ENCODE data around the gene ACKR1. TPM values are rescaled to one million over a fixed set of nuclear protein-coding genes. Genes with fewer than 3 reads are reported as not detected.
A peak's percentile ranks its signal among the peaks of the same experiment; 100 is the strongest.

ACKR1 gene
- total RNA-seq, 1 experiment from 2014 or later: not detected

- DNase-seq (ENCODE audit: extremely low read depth, low read depth): no peak
These were observed 17.6 kb upstream of the ACKR1 start for GRCh38 chr1:159187033-159187432.

GRCh38 chr1:159187647-159188374, 16.9 kb upstream of the ACKR1 start:
- DNase-seq (ENCODE audit: extremely low read depth, low read depth): no peak

DNA sequence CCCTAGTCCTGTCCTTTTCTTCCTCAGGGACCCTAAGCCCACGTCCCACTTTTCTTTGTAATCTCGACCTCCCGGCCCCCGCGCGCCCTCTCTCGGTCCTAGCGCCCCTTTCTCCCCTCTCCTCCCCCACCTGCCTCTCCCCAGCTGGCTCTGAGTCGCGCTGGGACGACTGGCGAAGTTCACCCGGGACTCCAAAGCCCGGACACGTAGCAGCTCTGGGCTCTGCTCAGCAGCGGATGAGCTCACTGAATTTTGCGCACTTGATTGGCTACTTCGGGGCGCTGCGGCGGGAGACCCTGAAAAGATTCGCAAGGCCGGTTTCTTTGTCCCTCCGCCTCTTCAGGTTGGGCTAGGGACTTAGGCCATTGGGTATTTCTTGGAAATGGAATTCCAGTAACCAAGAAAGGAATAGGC, 16.3 kb upstream of the ACKR1 start:
- peak; percentile 9 for DNase-seq (ENCODE audit: extremely low read depth, low read depth)

- DNase-seq (ENCODE audit: extremely low read depth, low read depth): no peak
These were observed 14.2 kb upstream of the ACKR1 start for GRCh38 chr1:159190441-159190840.

GRCh38 chr1:159196543-159196942, 8.1 kb upstream of the ACKR1 start:
- no peak for DNase-seq (ENCODE audit: extremely low read depth, low read depth)

GRCh38 chr1:159197561-159198557, 6.8 kb upstream of the ACKR1 start:
- peak; percentile 73 for DNase-seq (ENCODE audit: extremely low read depth, low read depth)

DNA sequence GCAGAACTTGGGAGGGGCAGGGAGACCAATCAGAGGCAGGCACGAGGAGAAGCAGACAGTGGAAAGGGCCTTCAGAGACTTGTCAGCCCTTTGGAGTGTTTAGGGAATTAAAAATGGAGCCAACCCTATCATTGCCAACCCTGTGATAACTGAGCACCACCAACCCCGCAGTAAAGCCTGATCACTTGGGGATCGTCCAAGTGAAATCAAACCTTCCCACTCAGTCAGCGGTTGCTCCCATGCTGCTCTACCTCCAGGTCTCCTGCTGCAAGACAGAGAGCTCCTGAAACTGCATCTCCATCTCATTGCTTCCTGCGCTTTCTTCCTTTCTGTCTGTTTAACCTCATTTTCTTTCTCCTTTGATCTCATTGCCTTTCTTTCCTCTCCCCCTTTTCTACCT, 4.8 kb upstream of the ACKR1 start:
- DNase-seq (ENCODE audit: extremely low read depth, low read depth): no peak

DNA sequence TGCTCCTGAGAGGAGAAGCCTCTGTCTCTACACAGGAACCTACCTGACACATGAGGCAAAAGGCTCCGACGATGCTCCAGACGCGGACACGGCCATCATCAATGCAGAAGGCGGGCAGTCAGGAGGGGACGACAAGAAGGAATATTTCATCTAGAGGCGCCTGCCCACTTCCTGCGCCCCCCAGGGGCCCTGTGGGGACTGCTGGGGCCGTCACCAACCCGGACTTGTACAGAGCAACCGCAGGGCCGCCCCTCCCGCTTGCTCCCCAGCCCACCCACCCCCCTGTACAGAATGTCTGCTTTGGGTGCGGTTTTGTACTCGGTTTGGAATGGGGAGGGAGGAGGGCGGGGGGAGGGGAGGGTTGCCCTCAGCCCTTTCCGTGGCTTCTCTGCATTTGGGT, 3.9 kb upstream of the ACKR1 start:
- no peak for DNase-seq (ENCODE audit: extremely low read depth, low read depth)

DNA sequence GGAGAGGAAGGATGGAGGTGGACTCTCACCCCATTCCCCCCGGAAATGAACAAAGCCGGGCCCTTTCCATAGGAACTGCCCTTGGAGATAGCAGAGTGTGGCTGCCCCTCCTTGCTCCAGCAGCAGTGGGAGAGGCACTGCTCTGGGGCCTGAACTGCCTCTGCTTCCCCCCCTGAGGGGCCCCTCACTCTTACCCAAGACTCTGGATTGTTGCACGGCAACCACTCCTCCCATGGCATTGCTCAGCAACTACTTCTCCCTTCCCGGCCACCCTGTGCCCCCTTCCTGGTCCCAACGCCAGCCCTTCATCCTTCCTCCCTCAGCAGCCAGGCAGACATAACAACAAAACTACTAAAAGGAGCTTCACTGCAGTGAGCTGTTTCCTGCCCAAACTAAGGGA, 3.0 kb upstream of the ACKR1 start:
- no peak for DNase-seq (ENCODE audit: extremely low read depth, low read depth)

DNA sequence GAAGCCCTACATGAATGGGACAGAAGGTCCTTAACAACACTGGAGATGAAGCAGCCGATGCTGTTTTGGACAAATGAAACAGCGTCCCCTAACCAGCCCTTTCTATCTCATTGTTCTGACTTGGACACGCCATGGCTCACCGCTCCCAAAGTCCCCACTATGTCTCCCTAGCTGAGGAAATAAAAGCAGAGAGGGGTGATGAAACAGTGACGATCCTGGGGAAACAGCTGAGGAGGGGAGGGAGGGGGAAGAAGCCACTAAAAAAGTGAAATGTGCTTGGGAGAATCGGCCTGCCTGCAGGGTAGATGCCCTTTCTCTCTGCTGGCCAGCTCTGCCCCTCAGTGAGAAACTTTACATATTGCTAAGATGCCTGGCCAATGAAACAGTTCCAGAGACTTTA, 1.1 kb upstream of the ACKR1 start:
- DNase-seq (ENCODE audit: extremely low read depth, low read depth): no peak

DNA sequence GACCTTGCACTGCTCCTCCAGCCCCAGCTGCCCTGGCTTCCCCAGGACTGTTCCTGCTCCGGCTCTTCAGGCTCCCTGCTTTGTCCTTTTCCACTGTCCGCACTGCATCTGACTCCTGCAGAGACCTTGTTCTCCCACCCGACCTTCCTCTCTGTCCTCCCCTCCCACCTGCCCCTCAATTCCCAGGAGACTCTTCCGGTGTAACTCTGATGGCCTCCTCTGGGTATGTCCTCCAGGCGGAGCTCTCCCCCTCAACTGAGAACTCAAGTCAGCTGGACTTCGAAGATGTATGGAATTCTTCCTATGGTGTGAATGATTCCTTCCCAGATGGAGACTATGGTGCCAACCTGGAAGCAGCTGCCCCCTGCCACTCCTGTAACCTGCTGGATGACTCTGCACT, 550 bp downstream of the ACKR1 start:
- no peak for DNase-seq (ENCODE audit: extremely low read depth, low read depth)

- DNase-seq (ENCODE audit: extremely low read depth, low read depth): no peak
These were observed 1.4 kb downstream of the ACKR1 start for GRCh38 chr1:159206110-159206509.

DNA sequence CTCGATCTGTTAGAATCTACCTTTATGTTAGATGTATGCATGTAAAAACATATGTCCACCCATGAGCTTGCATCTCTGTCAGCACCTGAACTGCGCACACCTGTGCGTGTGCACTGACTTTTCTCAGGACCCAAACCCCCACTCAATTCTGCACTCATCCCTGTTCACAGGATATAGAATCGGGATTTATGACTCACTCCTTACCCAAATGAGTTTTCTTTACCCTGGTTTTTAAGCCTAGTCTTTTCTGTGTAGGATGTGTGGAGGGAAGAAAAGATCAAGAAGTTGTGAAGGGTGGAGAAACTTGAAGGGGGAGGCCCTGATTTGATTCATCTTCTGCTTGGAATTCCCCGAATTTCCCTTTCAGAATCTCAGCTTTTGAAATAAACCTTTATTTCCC, 2.4 kb downstream of the ACKR1 start:
- no peak for DNase-seq (ENCODE audit: extremely low read depth, low read depth)

DNA sequence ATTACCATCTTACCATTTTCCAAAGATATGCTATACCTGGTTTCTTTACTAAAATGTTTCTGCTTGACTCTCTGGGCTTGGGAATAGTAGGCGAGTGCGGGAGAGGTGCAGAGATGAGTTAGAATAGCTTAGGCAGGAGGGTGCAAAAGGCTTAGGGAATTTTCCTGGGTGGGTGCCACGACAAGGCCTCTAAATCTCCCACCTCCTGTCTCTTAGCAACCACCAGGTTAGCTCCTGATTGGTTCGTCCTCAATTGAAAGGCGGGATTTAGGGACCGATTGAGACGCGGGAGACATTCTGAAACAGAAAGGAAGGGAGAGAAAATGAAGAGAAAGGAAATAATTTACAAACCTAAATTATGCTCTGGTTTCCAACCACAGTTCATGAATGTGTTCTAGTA, 3.1 kb downstream of the ACKR1 start:
- DNase-seq (ENCODE audit: extremely low read depth, low read depth): no peak

DNA sequence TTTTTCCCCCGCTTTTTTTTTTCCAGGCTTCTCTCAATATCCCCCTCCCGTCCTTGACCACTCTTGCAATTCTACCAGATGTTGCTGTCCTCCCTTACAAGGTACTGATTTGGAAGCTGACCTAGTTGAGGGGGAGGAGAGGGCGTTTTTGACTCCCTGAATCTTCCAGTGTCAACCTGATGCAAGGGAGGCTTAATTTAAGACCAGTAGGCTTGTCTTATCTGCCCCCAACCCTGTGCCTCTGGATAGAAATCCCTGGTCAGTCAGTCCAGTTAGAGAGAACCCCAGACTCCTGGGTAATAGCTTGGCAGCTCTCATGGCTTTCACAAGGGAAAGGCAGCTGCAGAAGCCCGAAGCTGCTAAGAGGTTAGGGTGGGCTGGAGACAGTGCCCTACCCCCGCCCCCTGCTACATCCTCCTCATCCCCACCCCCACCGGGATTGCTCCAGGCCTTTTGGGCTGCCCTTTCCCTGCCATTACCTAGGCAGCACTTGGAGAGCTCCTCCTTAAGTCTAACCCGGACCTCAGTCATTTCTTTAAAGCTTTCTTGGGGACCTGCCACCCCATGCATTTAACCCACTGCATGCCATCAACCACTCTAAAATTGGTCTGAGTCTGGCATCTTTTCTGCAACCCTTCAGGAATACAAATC, 3.6 kb downstream of the ACKR1 start:
- DNase-seq (ENCODE audit: extremely low read depth, low read depth): no peak

DNA sequence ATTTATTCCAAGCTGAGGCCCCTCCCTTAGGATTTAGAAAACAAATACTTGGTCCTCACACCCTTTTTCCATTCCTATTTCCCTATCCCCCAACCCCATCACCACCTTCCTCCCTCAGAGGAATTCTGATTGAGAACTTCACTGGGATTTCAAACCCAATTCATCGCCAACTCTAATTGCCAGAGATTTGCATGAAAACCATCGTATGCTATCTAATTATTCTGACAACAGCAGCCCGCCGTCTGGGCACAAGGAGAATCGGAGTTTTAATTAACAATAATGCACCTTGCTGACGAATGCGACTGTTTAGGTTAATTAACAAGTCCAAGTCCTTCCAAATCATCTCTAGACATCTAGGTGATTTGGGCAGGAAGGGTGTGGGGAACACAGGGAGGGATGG, 4.4 kb downstream of the ACKR1 start:
- DNase-seq (ENCODE audit: extremely low read depth, low read depth): no peak

- peak; percentile 62 for DNase-seq (ENCODE audit: extremely low read depth, low read depth)
These were observed 6.9 kb downstream of the ACKR1 start for GRCh38 chr1:159211331-159212136.

GRCh38 chr1:159212596-159212995, 7.9 kb downstream of the ACKR1 start:
- no peak for DNase-seq (ENCODE audit: extremely low read depth, low read depth)

GRCh38 chr1:159214149-159214760, 9.6 kb downstream of the ACKR1 start:
- DNase-seq (ENCODE audit: extremely low read depth, low read depth): peak; percentile 48
